LNCaP clone FGC (cell line): Measurements from ENCODE around the gene C2CD4D.

Experiments
- DNase-seq: peaks from one replicate; pipeline ENCODE4 v3.0.0-alpha.2; 2011; ENCODE audit warnings: low read depth
- H3K4me3 ChIP-seq: 2 replicates; pipeline ENCODE4 v1.5.1; 2011; ENCODE audit warnings: mild to moderate bottlenecking, low read depth, low read length, control low read depth
- CTCF ChIP-seq: IDR thresholded peaks from 2 replicates; pipeline ENCODE4 v1.5.1; 2012; ENCODE audit warnings: mild to moderate bottlenecking; ENCODE audit not compliant: control insufficient read depth, insufficient read depth; ENCODE audit errors: extremely low read depth

Gene C2CD4D

GRCh38 chr1:151801846-151802245, 37.8 kb downstream of the C2CD4D start:
- TF ChIP-seq CTCF: no peak
- DNase-seq: no peak
- H3K4me3 ChIP-seq: no peak overlapping the region

- no peak for DNase-seq
- no peak overlapping the region for H3K4me3 ChIP-seq
- TF ChIP-seq CTCF: no peak
Observed at GRCh38 chr1:151801310-151801820, 38.3 kb downstream of the C2CD4D start.

GRCh38 chr1:151800830-151801229, 38.8 kb downstream of the C2CD4D start:
- no peak for TF ChIP-seq CTCF
- H3K4me3 ChIP-seq: no peak overlapping the region
- no peak for DNase-seq

GRCh38 chr1:151799179-151800022, 40.2 kb downstream of the C2CD4D start:
- TF ChIP-seq CTCF: no peak
- no peak for DNase-seq

GRCh38 chr1:151798571-151798970, 41.0 kb downstream of the C2CD4D start:
- no peak for DNase-seq
- no peak for TF ChIP-seq CTCF
- H3K4me3 ChIP-seq: no peak overlapping the region

More at GRCh38 chr1:151799179-151800022, 40.2 kb downstream of the C2CD4D start:
- H3K4me3 ChIP-seq: no peak overlapping the region

- TF ChIP-seq CTCF: no peak
- no peak for DNase-seq
- peak overlapping the region; percentile 98 for H3K4me3 ChIP-seq
Observed at GRCh38 chr1:151790940-151791651, 48.5 kb downstream of the C2CD4D start.
